ENCODE results near the gene EEIG1.

EEIG1 gene

GRCh38 chr9:127974001-127974768, 6.6 kb downstream of the EEIG1 start:
- no peak for DNase-seq

- no peak for DNase-seq
Observed at GRCh38 chr9:127973169-127974000, 7.4 kb downstream of the EEIG1 start.

GRCh38 chr9:127972236-127972871, 8.4 kb downstream of the EEIG1 start:
- DNase-seq, result no peak

GRCh38 chr9:127971357-127972235, 9.2 kb downstream of the EEIG1 start:
- DNase-seq, result no peak

GRCh38 chr9:127970401-127971313, 10.1 kb downstream of the EEIG1 start:
- no peak for DNase-seq

- DNase-seq, result peak; percentile 55
Observed at GRCh38 chr9:127968700-127969383, 11.9 kb downstream of the EEIG1 start.

- DNase-seq, result no peak
Observed at GRCh38 chr9:127968042-127968441, 12.7 kb downstream of the EEIG1 start.

- DNase-seq, result no peak
Observed at GRCh38 chr9:127967151-127967809, 13.5 kb downstream of the EEIG1 start.

GRCh38 chr9:127966416-127967150, 14.2 kb downstream of the EEIG1 start:
- no peak for DNase-seq

- no peak for DNase-seq
Observed at GRCh38 chr9:127965953-127966352, 14.8 kb downstream of the EEIG1 start.

GRCh38 chr9:127963359-127964064, 17.3 kb downstream of the EEIG1 start:
- no peak for DNase-seq

- no peak for DNase-seq
Observed at GRCh38 chr9:127963041-127963358, 17.8 kb downstream of the EEIG1 start.

GRCh38 chr9:127962278-127962677, 18.5 kb downstream of the EEIG1 start:
- DNase-seq, result no peak

- DNase-seq, result no peak
Observed at GRCh38 chr9:127961613-127962155, 19.1 kb downstream of the EEIG1 start.

- DNase-seq, result no peak
Observed at GRCh38 chr9:127961155-127961490, 19.7 kb downstream of the EEIG1 start.

- DNase-seq, result no peak
Observed at GRCh38 chr9:127960410-127961154, 20.2 kb downstream of the EEIG1 start.

- DNase-seq, result no peak
Observed at GRCh38 chr9:127959841-127960409, 20.9 kb downstream of the EEIG1 start.

- DNase-seq, result no peak
Observed at GRCh38 chr9:127959398-127959797, 21.4 kb downstream of the EEIG1 start.
